GM19452 (cell line): Measurements from ENCODE around the gene ADIPOR2.
"Not testable (repeated sequence)": the region's sequence is repeated elsewhere in the genome, so short reads cannot be mapped to it uniquely, and the experiment has no call there.

Experiments used
- ATAC-seq: cut with Tn5 transposase; IDR thresholded peaks from one replicate; pipeline ENCODE4 v1.9.1; 2021; ENCODE audit not compliant: unreplicated experiment

ADIPOR2 gene

GRCh38 chr12:1663440-1664132, 27.3 kb upstream of the ADIPOR2 start:
- no peak for ATAC-seq

- no peak for ATAC-seq
Observed at GRCh38 chr12:1665366-1665765, 25.5 kb upstream of the ADIPOR2 start.

GRCh38 chr12:1666215-1666614, 24.7 kb upstream of the ADIPOR2 start:
- no peak for ATAC-seq

DNA sequence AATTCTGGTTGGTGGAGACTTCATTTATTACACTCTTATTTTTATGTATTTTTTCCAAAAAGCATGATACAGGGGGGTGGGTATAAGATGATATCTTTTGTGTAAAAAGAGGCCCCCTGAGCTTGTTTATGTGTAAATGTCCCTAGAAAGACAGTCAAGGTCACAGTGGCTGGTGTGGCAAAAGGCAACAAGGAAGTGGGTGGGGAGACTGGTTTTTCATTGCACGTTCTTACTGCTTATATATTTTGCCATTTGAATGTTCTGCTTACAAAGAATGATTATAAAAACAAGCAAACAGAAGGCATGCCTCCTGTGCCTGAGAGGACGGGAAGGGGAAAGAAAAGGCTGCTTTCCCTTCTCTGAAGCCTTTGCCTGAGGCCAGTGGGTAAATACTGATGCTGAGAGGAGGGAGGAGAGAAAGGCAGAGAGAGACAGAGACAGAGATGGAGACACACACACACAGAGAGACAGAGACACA, 24.1 kb upstream of the ADIPOR2 start:
- ATAC-seq: no peak

DNA sequence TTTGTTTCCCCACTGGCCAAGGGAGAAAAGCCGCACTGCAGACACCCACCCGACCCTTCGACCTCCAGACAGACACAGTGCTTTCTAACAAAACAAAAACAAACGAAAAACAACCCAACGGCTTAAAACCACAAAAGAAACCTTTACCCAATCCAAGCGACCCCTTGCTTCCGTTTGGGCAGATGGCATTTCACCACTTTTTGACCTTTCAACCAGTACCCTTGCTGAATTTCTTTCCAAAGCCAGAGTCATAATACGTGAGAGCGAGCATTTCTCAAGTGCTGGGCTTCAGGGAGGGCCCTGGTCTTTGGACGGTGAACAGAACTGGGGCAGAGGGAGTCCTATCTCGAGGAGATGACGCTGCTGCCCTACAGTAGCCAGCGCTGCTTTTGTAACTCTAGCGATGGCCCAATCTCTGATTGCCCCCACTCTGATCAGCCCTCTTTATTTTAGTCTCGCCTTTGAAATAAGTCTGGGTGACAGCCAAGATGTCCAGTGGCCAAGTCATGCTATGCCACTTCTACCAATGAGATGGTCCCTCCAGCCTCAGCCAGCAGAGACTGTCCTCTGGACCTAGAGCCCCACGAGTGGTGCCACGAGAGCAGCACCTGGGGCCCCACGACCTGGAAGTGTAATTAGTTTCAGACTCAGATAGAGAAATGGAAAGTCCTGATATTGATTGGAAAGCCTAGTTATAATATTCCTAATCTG, 21.9 kb upstream of the ADIPOR2 start:
- no peak for ATAC-seq

DNA sequence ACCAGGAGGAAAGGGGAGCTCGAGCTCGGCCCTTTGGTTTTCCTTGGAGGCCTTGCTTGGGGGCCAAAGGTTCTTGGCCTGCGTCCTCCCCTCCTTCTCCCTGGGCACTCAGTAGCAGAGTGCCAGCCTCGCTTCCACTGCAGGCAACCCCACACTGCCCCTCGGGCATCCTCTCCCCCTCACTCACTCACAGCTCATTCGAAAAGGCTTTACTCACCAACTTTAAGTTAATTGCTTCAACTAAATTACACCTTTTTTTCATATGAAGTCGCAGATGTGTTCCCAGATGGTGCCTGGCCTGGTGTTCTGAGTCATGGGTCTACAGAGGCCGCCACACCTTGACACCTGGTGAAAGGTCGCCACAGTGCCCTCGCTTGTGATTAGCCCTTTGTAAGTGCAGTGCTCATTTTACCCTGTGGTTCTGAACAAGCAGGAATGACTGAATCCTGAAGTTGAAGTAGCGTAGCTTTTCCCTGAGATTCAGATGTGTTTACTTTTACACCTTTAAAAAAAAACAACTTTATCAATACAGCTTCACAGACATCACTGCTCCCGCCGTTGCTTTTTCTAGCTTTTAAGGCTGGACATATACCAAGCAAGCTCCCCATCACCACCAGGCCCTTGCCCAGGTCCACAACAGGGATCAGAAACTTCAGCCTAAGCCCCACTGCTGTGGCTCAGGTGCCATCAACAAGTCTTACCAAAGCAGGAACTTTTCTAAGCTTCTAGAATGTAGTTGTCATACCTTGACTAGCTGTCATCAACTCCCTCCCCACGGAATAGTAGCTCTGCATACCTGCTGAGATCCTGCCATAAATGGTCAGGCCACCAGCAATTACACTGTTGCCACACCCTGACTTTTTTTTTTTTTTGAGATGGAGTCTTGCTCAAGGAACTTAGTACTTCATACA, 20.3 kb upstream of the ADIPOR2 start:
- no peak for ATAC-seq

- no peak for ATAC-seq
Observed at GRCh38 chr12:1676043-1676442, 14.8 kb upstream of the ADIPOR2 start.

DNA sequence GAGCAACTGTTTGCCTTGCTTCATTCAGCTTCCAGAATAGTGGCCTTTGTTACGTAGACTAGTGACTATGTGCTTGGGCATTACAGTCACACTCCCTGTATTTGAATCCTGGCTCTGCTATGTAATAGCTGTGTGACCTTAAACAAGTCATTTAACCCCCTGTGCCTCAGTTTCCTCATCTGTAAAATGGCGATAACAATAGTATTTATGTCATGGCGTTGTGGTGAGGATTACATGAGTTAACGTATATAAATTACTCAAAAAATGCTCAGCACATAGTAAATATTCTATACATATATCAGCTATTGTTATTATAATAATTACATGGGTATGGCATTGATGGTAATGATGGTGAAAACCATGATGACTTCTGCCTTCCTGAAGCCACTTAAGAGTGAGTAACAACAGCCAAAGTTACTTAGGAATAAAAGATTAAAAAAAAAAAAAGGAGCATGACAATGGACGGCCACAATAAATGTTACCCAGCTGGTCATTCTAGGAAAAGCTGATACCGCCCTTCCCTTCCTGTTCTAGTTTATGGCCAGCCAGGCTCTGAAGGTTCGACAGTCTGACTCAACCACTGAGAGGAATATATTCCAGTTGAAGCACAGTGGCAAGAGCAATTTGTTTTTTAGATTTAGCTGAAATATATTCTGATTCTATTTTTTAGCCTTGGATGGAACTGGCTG, 9.9 kb upstream of the ADIPOR2 start:
- ATAC-seq: no peak

DNA sequence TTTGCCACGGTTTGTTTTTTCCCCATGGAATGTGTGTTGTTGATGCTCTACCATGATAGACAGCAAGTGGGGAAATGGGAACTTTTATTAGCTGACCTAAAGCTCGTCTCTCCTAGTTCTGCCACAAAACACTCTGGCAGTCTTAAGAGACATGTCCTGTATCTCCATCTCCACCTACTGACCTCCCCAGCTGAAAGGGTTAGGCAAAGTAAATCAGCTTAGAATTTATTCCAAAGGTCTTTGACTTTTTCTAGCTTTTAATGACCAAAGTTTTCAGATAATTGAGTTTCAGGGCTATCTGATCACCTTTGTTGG, 9.4 kb upstream of the ADIPOR2 start:
- no peak for ATAC-seq

DNA sequence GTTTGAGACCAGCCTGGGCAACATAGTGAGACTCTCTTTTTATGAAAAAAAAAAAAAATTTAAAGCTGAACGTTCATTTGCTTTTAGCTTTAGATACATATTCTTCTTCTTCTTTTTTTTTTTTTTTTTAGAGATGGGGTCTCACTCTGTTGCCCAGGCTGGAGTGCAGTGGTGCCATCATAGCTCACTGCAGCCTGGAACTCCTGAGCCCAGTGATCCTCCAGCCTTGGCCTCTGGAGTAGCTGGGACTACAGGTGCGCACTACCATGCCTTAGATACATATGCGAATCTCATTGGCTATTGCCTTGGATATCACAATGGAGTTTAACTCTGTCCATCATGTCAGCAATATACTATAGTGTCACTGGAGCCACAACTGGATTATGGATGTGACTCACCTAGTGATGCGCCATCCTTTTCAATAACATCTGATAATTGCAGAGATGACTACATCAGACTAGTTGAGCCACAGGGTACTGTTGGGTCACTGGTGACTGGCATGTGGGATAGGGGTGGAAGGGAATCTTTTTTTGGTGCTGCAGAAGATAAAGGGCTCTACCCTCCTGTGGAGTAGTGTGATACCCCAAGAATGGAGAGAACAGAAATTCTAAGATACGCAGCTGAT, 2.7 kb upstream of the ADIPOR2 start:
- no peak for ATAC-seq

GRCh38 chr12:1691123-1692007, 495 bp downstream of the ADIPOR2 start:
- peak; percentile 37 for ATAC-seq

- no peak for ATAC-seq
Observed at GRCh38 chr12:1692226-1692625, 1.4 kb downstream of the ADIPOR2 start.

GRCh38 chr12:1692895-1693610, 2.2 kb downstream of the ADIPOR2 start:
- no peak for ATAC-seq

DNA sequence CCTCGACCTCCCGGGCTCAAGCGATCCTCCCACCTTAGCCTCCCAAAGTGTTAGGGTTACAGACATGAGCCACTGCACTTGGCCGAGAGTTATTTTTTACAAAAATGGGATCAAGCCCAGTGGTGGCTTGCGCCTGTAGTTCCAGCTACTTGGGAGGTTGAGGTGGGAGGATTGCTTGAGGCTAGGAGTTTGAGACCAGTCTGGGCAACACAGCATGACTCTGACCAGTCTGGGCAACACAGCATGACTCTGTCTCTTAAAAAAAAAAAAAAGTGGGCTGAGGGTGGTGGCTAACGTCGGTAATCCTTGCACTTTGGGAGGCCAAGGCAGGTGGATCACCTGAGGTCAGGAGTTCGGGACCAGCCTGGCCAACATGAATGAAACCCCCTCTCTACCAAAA, 4.2 kb downstream of the ADIPOR2 start:
- ATAC-seq: not testable (repeated sequence)

- no peak for ATAC-seq
Observed at GRCh38 chr12:1695886-1696670, 5.2 kb downstream of the ADIPOR2 start.

DNA sequence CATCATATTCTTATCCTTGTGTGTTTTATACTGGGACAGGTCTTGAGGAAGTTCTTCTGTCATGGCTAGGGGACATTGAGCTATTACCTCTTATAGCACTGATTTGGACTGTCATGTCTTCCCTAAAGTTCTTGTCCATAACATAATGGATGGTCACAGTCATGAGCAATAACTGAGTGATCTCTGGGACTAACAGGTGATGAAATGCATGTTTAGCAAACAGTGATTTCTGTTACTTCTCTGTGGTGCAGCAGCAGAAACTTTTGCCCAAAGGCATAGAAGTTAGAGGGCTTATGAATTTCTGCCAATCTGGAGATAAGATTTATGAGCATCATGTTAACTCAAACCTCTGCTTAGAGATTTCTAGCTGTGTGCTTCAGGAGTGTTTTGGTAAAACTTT, 5.9 kb downstream of the ADIPOR2 start:
- no peak for ATAC-seq

DNA sequence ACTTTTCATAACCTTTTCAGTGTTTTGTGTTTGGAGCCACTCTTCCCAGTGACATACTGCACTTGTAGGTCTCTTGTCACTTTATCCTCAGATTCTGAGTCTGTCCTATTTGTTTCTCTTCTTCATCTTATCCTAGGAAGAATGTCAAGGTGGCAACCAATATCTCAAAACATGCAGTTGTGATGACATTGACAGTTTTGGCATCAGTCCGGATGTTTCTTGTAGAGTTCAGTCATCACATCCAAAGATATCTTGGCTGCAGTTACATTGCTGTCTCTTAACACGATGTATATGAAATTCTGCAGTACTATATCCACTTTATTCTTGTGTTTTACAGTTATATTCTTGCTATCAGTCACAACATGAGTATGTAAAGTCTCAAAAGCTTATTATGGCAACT, 6.4 kb downstream of the ADIPOR2 start:
- ATAC-seq: no peak

GRCh38 chr12:1698720-1699119, 7.8 kb downstream of the ADIPOR2 start:
- no peak for ATAC-seq
